Astrocyte (in vitro differentiated cells and primary cell): ENCODE data around the gene MAP7D2.

ENCODE experiments used
- CTCF ChIP-seq: IDR thresholded peaks from 2 replicates; pipeline ENCODE4 v1.5.1; 2011; ENCODE audit warnings: low read depth, mild to moderate bottlenecking, inconsistent platforms, low read length, moderate library complexity; ENCODE audit not compliant: insufficient read depth
- EZH2 ChIP-seq: IDR thresholded peaks from 2 replicates; pipeline ENCODE4 v1.6.1; 2012; ENCODE audit warnings: mild to moderate bottlenecking, low read length, inconsistent platforms; ENCODE audit not compliant: insufficient read depth

- TF ChIP-seq CTCF (no peak), EZH2 (no peak)
These were observed 45.1 kb downstream of the MAP7D2 start for GRCh38 chrX:20071511-20072079.
